ENCODE measurements around the gene ZNF718. TPM values are rescaled to one million over a fixed set of nuclear protein-coding genes. Genes with fewer than 3 reads are reported as not detected.
"Not testable (repeated sequence)": the region's sequence is repeated elsewhere in the genome, so short reads cannot be mapped to it uniquely, and the experiment has no call there.

The ZNF718 gene
- total and polyA plus RNA-seq, 4 donors, result 1.4 to 27.7 (median 4.3) TPM

- Histone ChIP-seq H3K4me1 (ENCODE audit: control insufficient read depth in 5 of 5, insufficient read depth in 5 of 5, low read length in 5 of 5) (no peaks in the 10 kb centered on the region), H3K27ac (ENCODE audit: low read depth in 1 of 2, low read length in 1 of 2) (no peak overlapping the region), H3K9ac (ENCODE audit: insufficient read depth in 1 of 2, low read length in 2 of 2) (no peak overlapping the region), H3K9me3 (ENCODE audit: control insufficient read depth in 4 of 4, insufficient read depth in 3 of 4, low read length in 3 of 4) (peaks cover 25 to 47% (median 33%) of the 10 kb centered on the region in 4 donors), H3K4me3 (no peak overlapping the region), H3K27me3 (ENCODE audit: control insufficient read depth in 3 of 3, insufficient read depth in 3 of 3, low read length in 2 of 3) (no peaks in the 10 kb centered on the region), H3K36me3 (ENCODE audit: control insufficient read depth in 4 of 4, insufficient read depth in 4 of 4, low read length in 4 of 4) (peaks cover 8 to 53% (median 15%) of the 10 kb centered on the region in 4 donors)
- ATAC-seq (ENCODE audit: insufficient read depth, low FRiP score), result no peak
- DNase-seq, result no peak
- 98% methylated on average over 4 of the region's 4 CpGs for WGBS, 2 donors
- no peak for TF ChIP-seq CTCF (IDR thresholded peaks at IDR 0.05; ENCODE audit: control extremely low read depth, extremely low read depth)
These were observed 22.9 kb downstream of the ZNF718 start for GRCh38 chr4:147233-147632.

- peaks cover 2 to 16% (median 9%) of the 10 kb centered on the region in 4 donors for H3K36me3 ChIP-seq (ENCODE audit: control insufficient read depth in 4 of 4, insufficient read depth in 4 of 4, low read length in 4 of 4)
- H3K9ac ChIP-seq (ENCODE audit: insufficient read depth in 1 of 2, low read length in 2 of 2), result no peak overlapping the region
- no peak for TF ChIP-seq CTCF (IDR thresholded peaks at IDR 0.05; ENCODE audit: control extremely low read depth, extremely low read depth)
- no peaks in the 10 kb centered on the region for H3K27me3 ChIP-seq (ENCODE audit: control insufficient read depth in 3 of 3, insufficient read depth in 3 of 3, low read length in 2 of 3)
- no peaks in the 10 kb centered on the region for H3K4me1 ChIP-seq (ENCODE audit: control insufficient read depth in 5 of 5, insufficient read depth in 5 of 5, low read length in 5 of 5)
- H3K4me3 ChIP-seq, result no peak overlapping the region
- DNase-seq, result no peak
- no peak overlapping the region for H3K27ac ChIP-seq (ENCODE audit: low read depth in 1 of 2, low read length in 1 of 2)
- WGBS, 2 donors, result 95 to 99% methylated on average over 4 of the region's 4 CpGs
- ATAC-seq (ENCODE audit: insufficient read depth, low FRiP score), result no peak
- peaks cover 9 to 45% (median 31%) of the 10 kb centered on the region in 4 donors for H3K9me3 ChIP-seq (ENCODE audit: control insufficient read depth in 4 of 4, insufficient read depth in 3 of 4, low read length in 3 of 4)
These were observed 37.4 kb downstream of the ZNF718 start for GRCh38 chr4:161496-162284.

GRCh38 chr4:169640-170039 is 45.3 kb downstream of the ZNF718 start:
- not testable (repeated sequence) for H3K27me3 ChIP-seq (ENCODE audit: control insufficient read depth in 3 of 3, insufficient read depth in 3 of 3, low read length in 2 of 3); ATAC-seq (ENCODE audit: insufficient read depth, low FRiP score); H3K4me1 ChIP-seq (ENCODE audit: control insufficient read depth in 5 of 5, insufficient read depth in 5 of 5, low read length in 5 of 5); H3K4me3 ChIP-seq; DNase-seq; H3K27ac ChIP-seq (ENCODE audit: low read depth in 1 of 2, low read length in 1 of 2); H3K36me3 ChIP-seq (ENCODE audit: control insufficient read depth in 4 of 4, insufficient read depth in 4 of 4, low read length in 4 of 4); H3K9ac ChIP-seq (ENCODE audit: insufficient read depth in 1 of 2, low read length in 2 of 2)
- 97 to 98% methylated on average over 3 of the region's 3 CpGs for WGBS, 2 donors
- peaks cover 2 to 33% (median 27%) of the 10 kb centered on the region in 4 donors for H3K9me3 ChIP-seq (ENCODE audit: control insufficient read depth in 4 of 4, insufficient read depth in 3 of 4, low read length in 3 of 4)

- DNase-seq; H3K4me3 ChIP-seq; H3K9ac ChIP-seq (ENCODE audit: insufficient read depth in 1 of 2, low read length in 2 of 2); H3K27ac ChIP-seq (ENCODE audit: low read depth in 1 of 2, low read length in 1 of 2); ATAC-seq (ENCODE audit: insufficient read depth, low FRiP score); H3K36me3 ChIP-seq (ENCODE audit: control insufficient read depth in 4 of 4, insufficient read depth in 4 of 4, low read length in 4 of 4); H3K27me3 ChIP-seq (ENCODE audit: control insufficient read depth in 3 of 3, insufficient read depth in 3 of 3, low read length in 2 of 3); H3K4me1 ChIP-seq (ENCODE audit: control insufficient read depth in 5 of 5, insufficient read depth in 5 of 5, low read length in 5 of 5): not testable (repeated sequence)
- 96 to 99% methylated on average over 10 of the region's 10 CpGs for WGBS, 2 donors
- peaks cover 2 to 32% (median 27%) of the 10 kb centered on the region in 4 donors for H3K9me3 ChIP-seq (ENCODE audit: control insufficient read depth in 4 of 4, insufficient read depth in 3 of 4, low read length in 3 of 4)
These were observed 47.0 kb downstream of the ZNF718 start for GRCh38 chr4:171318-171717.
